ENCODE data around the gene FKBP6. TPM values are rescaled to one million over a fixed set of nuclear protein-coding genes. Genes with fewer than 3 reads are reported as not detected.

The FKBP6 gene
- total RNA-seq, 1 experiment from 2014 or later, result 0.11 TPM

GRCh38 chr7:73307436-73307835 lies 20.5 kb upstream of the FKBP6 start:
- H3K27me3 Mint-ChIP-seq (ENCODE audit: low read depth), result peaks cover 16% of the 10 kb centered on the region
- H3K9me3 Mint-ChIP-seq, result no peaks in the 10 kb centered on the region
- peak; percentile 4 for DNase-seq (ENCODE audit: low spot score)
- no peak for ATAC-seq
- peaks cover 32% of the 10 kb centered on the region for H3K36me3 Mint-ChIP-seq
- TF ChIP-seq MXD4 (CRISPR knock-in tag; IDR thresholded peaks at IDR 0.05; ENCODE audit: borderline replicate concordance) (no peak), PRRX2 (CRISPR knock-in tag; IDR thresholded peaks at IDR 0.05) (no peak), ZNF423 (CRISPR knock-in tag; IDR thresholded peaks at IDR 0.05) (no peak), NFATC4 (CRISPR knock-in tag; IDR thresholded peaks at IDR 0.05) (no peak), ELF4 (CRISPR knock-in tag; IDR thresholded peaks at IDR 0.05; ENCODE audit: low read depth) (no peak)
- H3K4me3 Mint-ChIP-seq, result peak overlapping the region; percentile 93
- H3K27ac Mint-ChIP-seq, result 0 out of 2 replicates have a peak overlapping the region, but pooled peaks have one; percentile 37
- CTCF ChIA-PET, result no interaction called here
- peaks cover 8% of the 10 kb centered on the region for H3K4me1 Mint-ChIP-seq
- POLR2A ChIA-PET, result no interaction called here

DNA sequence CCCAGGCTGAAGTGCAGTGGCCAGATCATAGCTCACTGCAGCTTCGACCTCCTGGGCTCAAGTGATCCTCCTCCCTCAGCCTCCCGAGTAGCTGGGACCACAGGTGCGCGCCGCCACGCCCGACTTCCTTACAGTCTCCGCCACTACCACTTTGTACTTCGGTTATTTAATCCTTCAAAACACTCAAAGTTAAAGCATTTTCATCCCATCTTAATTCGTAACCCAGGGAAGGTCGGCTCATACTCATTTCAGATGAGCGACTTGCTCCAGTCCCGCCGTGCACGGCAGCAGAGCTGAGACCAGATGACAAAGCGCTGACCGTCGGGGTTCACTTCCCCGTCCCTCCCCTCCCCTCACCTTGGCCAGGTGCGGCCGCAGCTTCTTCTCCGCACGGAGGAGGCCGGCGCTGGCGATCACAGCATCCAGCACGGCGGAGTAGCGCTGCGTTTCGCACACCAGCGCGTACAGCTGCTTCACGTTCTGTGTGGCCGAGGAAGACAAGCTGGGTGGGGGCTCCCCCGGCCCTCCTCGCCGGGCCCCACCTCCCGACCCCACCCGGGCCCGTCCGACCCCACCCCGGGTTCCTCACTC lies 19.8 kb upstream of the FKBP6 start:
- H3K27me3 Mint-ChIP-seq (ENCODE audit: low read depth), result peaks cover 16% of the 10 kb centered on the region
- POLR2A ChIA-PET, result interaction anchor here (0.5 to 0.9 kb wide), 3 partner anchors 111 to 220 kb away, joined by 3 to 6 read pairs (median 3); no protein-coding TSS in a partner anchor
- H3K4me1 Mint-ChIP-seq, result peaks cover 8% of the 10 kb centered on the region
- DNase-seq (ENCODE audit: low spot score) (peak; percentile 46), ATAC-seq (peak; percentile 55)
- no peaks in the 10 kb centered on the region for H3K9me3 Mint-ChIP-seq
- peak overlapping the region; percentile 93 for H3K4me3 Mint-ChIP-seq
- peaks cover 29% of the 10 kb centered on the region for H3K36me3 Mint-ChIP-seq
- 0 out of 2 replicates have a peak, but pooled peaks have one; percentile 34 for TF ChIP-seq ZNF121 (CRISPR knock-in tag; IDR thresholded peaks at IDR 0.05)
- no peak for TF ChIP-seq E2F1 (CRISPR knock-in tag; IDR thresholded peaks at IDR 0.05)
- H3K27ac Mint-ChIP-seq, result peak overlapping the region; percentile 37
- CTCF ChIA-PET, result interaction anchor here (1.0 to 1.3 kb wide), 3 partner anchors 16 to 121 kb away, joined by 4 to 6 read pairs (median 5); no protein-coding TSS in a partner anchor

GRCh38 chr7:73308665-73309214 lies 19.2 kb upstream of the FKBP6 start, which contains the start of gene NSUN5:
Gene NSUN5, minus strand, starts transcription at chr7:73308826. Its CDS starts 36 bp downstream, at chr7:73308790.
- ChIA-PET CTCF (interaction anchor here (1.0 to 1.3 kb wide), 3 partner anchors 15 to 120 kb away, joined by 4 to 6 read pairs (median 5); no protein-coding TSS in a partner anchor), POLR2A (interaction anchor here (0.5 to 0.9 kb wide), 3 partner anchors 111 to 220 kb away, joined by 3 to 6 read pairs (median 3); no protein-coding TSS in a partner anchor)
- H3K27me3 Mint-ChIP-seq (ENCODE audit: low read depth), result peaks cover 16% of the 10 kb centered on the region
- H3K27ac Mint-ChIP-seq, result peak within 1 kb of the TSS; percentile 88
- peak; percentile 79 for ATAC-seq
- no peaks in the 10 kb centered on the region for H3K9me3 Mint-ChIP-seq
- peaks cover 8% of the 10 kb centered on the region for H3K4me1 Mint-ChIP-seq
- H3K4me3 Mint-ChIP-seq, result peak within 1 kb of the TSS; percentile 93
- DNase-seq (ENCODE audit: low spot score), result peak; percentile 89
- peaks cover 26% of the 10 kb centered on the region for H3K36me3 Mint-ChIP-seq
- TF ChIP-seq OVOL2 (CRISPR knock-in tag; IDR thresholded peaks at IDR 0.05; ENCODE audit: borderline replicate concordance) (no peak), NFE2L1 (CRISPR knock-in tag; IDR thresholded peaks at IDR 0.05) (peak; percentile 92), ATF6 (CRISPR knock-in tag; IDR thresholded peaks at IDR 0.05) (no peak), GABPB1 (CRISPR knock-in tag; IDR thresholded peaks at IDR 0.05) (peak; percentile 80; the same call in 1 of the 2 replicates), NR2C2 (CRISPR knock-in tag; IDR thresholded peaks at IDR 0.05) (peak; percentile 74), SP1 (CRISPR knock-in tag; conservative IDR thresholded peaks at IDR 0.05) (peak; percentile 72), FOXP4 (CRISPR knock-in tag; IDR thresholded peaks at IDR 0.05) (peak; percentile 98), ZNF281 (CRISPR knock-in tag; IDR thresholded peaks at IDR 0.05) (peak; percentile 90; the same call in 1 of the 2 replicates), EMX1 (CRISPR knock-in tag; IDR thresholded peaks at IDR 0.05) (no peak), FOXJ3 (CRISPR knock-in tag; IDR thresholded peaks at IDR 0.05; ENCODE audit: borderline replicate concordance) (0 out of 2 replicates have a peak, but pooled peaks have one; percentile 42), RELA (CRISPR knock-in tag; IDR thresholded peaks at IDR 0.05; ENCODE audit: borderline replicate concordance) (0 out of 2 replicates have a peak, but pooled peaks have one; percentile 58), TEAD4 (CRISPR knock-in tag; IDR thresholded peaks at IDR 0.05) (peak; percentile 79; the same call in 1 of the 2 replicates), E2F1 (CRISPR knock-in tag; IDR thresholded peaks at IDR 0.05) (peak; percentile 93; the same call in 1 of the 2 replicates), FOXK1 (CRISPR knock-in tag; IDR thresholded peaks at IDR 0.05) (peak; percentile 96)
- TF ChIP-seq, protein P1, sequence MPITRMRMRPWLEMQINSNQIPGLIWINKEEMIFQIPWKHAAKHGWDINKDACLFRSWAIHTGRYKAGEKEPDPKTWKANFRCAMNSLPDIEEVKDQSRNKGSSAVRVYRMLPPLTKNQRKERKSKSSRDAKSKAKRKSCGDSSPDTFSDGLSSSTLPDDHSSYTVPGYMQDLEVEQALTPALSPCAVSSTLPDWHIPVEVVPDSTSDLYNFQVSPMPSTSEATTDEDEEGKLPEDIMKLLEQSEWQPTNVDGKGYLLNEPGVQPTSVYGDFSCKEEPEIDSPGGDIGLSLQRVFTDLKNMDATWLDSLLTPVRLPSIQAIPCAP (CRISPR knock-in tag; IDR thresholded peaks at IDR 0.05), result peak; percentile 93

Measured in WTC11 (cell line).